ENCODE measurements around the gene ZNF768. TPM values are rescaled to one million over a fixed set of nuclear protein-coding genes. Genes with fewer than 3 reads are reported as not detected.

The ZNF768 gene
- total and polyA plus RNA-seq, 2 of the 13 experiments (the other 11 are each of a cell fraction or from before 2014, with no cell fraction given) = 26.7 to 34.4 TPM

GRCh38 chr16:30571445-30572322, 45.3 kb upstream of the ZNF768 start, which contains the start of gene ZNF688 (continued):
- peak; percentile 85 for TF ChIP-seq GMEB1 (CRISPR knock-in tag; IDR thresholded peaks at IDR 0.05; ENCODE audit: borderline replicate concordance)
- no peak for TF ChIP-seq RNF219 (CRISPR knock-in tag; IDR thresholded peaks at IDR 0.05)
- TF ChIP-seq DR1 (CRISPR knock-in tag; IDR thresholded peaks at IDR 0.05) = peak; percentile 53; the same call in 1 of the 2 replicates
- 0 out of 2 replicates have a peak, but pooled peaks have one; percentile 51 for TF ChIP-seq ZNF670 (CRISPR knock-in tag; IDR thresholded peaks at IDR 0.05; ENCODE audit: borderline replicate concordance)
- no peak for TF ChIP-seq RBM22 (optimal IDR thresholded peaks at IDR 0.05; ENCODE audit: low read length)
- TF ChIP-seq RBFOX2 (IDR thresholded peaks at IDR 0.05; ENCODE audit: low read depth, low read length) = peak; percentile 96
- no peak for TF ChIP-seq HMG20A (CRISPR knock-in tag; IDR thresholded peaks at IDR 0.05; ENCODE audit: borderline replicate concordance)
- peak; percentile 53; the same call in 1 of the 2 replicates for TF ChIP-seq SAFB2 (CRISPR knock-in tag; IDR thresholded peaks at IDR 0.05; ENCODE audit: borderline replicate concordance, low read depth)
- no peak for TF ChIP-seq LRRFIP1 (CRISPR knock-in tag; conservative IDR thresholded peaks at IDR 0.05)
- TF ChIP-seq TEAD3 (CRISPR knock-in tag; optimal IDR thresholded peaks at IDR 0.05; ENCODE audit: borderline replicate concordance) = no peak
- TF ChIP-seq KDM2A (CRISPR knock-in tag; IDR thresholded peaks at IDR 0.05; ENCODE audit: borderline replicate concordance, low read depth) = no peak; the same call in none of the 2 replicates
- TF ChIP-seq EEA1 (CRISPR knock-in tag; IDR thresholded peaks at IDR 0.05; ENCODE audit: borderline replicate concordance) = peak; percentile 86; the same call in 1 of the 2 replicates
- TF ChIP-seq ZHX1 (CRISPR knock-in tag; IDR thresholded peaks at IDR 0.05; ENCODE audit: low read depth) = no peak

All from HepG2 (cell line).